Brain microvascular endothelial cell (primary cell): Measurements from ENCODE around the gene GOLGA3.

Experiments used
- DNase-seq: peaks from one replicate; pipeline ENCODE4 v3.0.0-alpha.2; 2020
- H3K27ac ChIP-seq: fragments of 250-450 bp; sonication (Bioruptor Pico); 2 replicates; pipeline ENCODE4 v1.5.1; 2020; ENCODE audit warnings: mild to moderate bottlenecking, moderate library complexity
- H3K27me3 ChIP-seq: fragments of 250-450 bp; sonication (Bioruptor Pico); replicated peaks from 2 replicates; pipeline ENCODE4 v1.5.1; 2020; ENCODE audit warnings: mild to moderate bottlenecking
- H3K36me3 ChIP-seq: fragments of 250-450 bp; sonication (Bioruptor Pico); replicated peaks from 2 replicates; pipeline ENCODE4 v1.5.1; 2020; ENCODE audit warnings: mild to moderate bottlenecking
- H3K4me3 ChIP-seq: 2 replicates; pipeline ENCODE4 v1.5.1; 2011; ENCODE audit warnings: low read depth, mild to moderate bottlenecking, control low read depth, low read length, moderate library complexity
- CTCF ChIP-seq: IDR thresholded peaks from 2 replicates; pipeline ENCODE4 v1.5.1; 2011; ENCODE audit warnings: low read depth, mild to moderate bottlenecking, moderate library complexity, low read length, control low read depth, inconsistent platforms; ENCODE audit errors: missing control alignments
- in situ Hi-C: cut with HindIII; loops from 2 replicates; pipeline ENCODE4 v1.10.0; 2017; ENCODE audit warnings: low sequenced_read_pairs, low pct_ligation_motif_present

Gene GOLGA3

GRCh38 chr12:132788375-132789098 is 40.1 kb downstream of the GOLGA3 start:
- Histone ChIP-seq H3K4me3 (no peak overlapping the region), H3K36me3 (peaks cover 62% of the 10 kb centered on the region), H3K27me3 (no peaks in the 10 kb centered on the region), H3K27ac (no peak overlapping the region)
- in situ Hi-C loops, result no loop called here
- DNase-seq, result no peak
- TF ChIP-seq CTCF, result no peak

- in situ Hi-C loops, result no loop called here
- no peak overlapping the region for H3K4me3 ChIP-seq
- no peak overlapping the region for H3K27ac ChIP-seq
- no peak for TF ChIP-seq CTCF
- H3K27me3 ChIP-seq, result no peaks in the 10 kb centered on the region
- no peak for DNase-seq
- peaks cover 66% of the 10 kb centered on the region for H3K36me3 ChIP-seq
Observed at GRCh38 chr12:132787877-132788276, 40.8 kb downstream of the GOLGA3 start.

- H3K27me3 ChIP-seq, result no peaks in the 10 kb centered on the region
- H3K4me3 ChIP-seq, result no peak overlapping the region
- H3K36me3 ChIP-seq, result peaks cover 82% of the 10 kb centered on the region
- TF ChIP-seq CTCF, result no peak
- in situ Hi-C loops, result no loop called here
- no peak overlapping the region for H3K27ac ChIP-seq
- DNase-seq, result no peak
Observed at GRCh38 chr12:132786192-132786591, 42.5 kb downstream of the GOLGA3 start.

- no peaks in the 10 kb centered on the region for H3K27me3 ChIP-seq
- in situ Hi-C loops, result no loop called here
- H3K36me3 ChIP-seq, result peaks cover 81% of the 10 kb centered on the region
- H3K27ac ChIP-seq, result no peak overlapping the region
- DNase-seq, result no peak
- no peak for TF ChIP-seq CTCF
- no peak overlapping the region for H3K4me3 ChIP-seq
Observed at GRCh38 chr12:132784580-132784979, 44.1 kb downstream of the GOLGA3 start.

GRCh38 chr12:132783917-132784531 is 44.6 kb downstream of the GOLGA3 start:
- Histone ChIP-seq H3K4me3 (no peak overlapping the region), H3K36me3 (peaks cover 76% of the 10 kb centered on the region), H3K27me3 (no peaks in the 10 kb centered on the region), H3K27ac (no peak overlapping the region)
- in situ Hi-C loops, result no loop called here
- TF ChIP-seq CTCF, result no peak
- no peak for DNase-seq

- no peak for DNase-seq
- in situ Hi-C loops, result no loop called here
- Histone ChIP-seq H3K27ac (no peak overlapping the region), H3K4me3 (no peak overlapping the region), H3K27me3 (no peaks in the 10 kb centered on the region), H3K36me3 (peaks cover 81% of the 10 kb centered on the region)
- TF ChIP-seq CTCF, result no peak
Observed at GRCh38 chr12:132781938-132782337, 46.7 kb downstream of the GOLGA3 start.
